ENCODE results near the gene ZNF253. TPM values are rescaled to one million over a fixed set of nuclear protein-coding genes. Genes with fewer than 3 reads are reported as not detected.

Gene ZNF253
- total and polyA plus RNA-seq, 2 experiments from 2014 or later: 31.4 to 44.7 TPM

DNA sequence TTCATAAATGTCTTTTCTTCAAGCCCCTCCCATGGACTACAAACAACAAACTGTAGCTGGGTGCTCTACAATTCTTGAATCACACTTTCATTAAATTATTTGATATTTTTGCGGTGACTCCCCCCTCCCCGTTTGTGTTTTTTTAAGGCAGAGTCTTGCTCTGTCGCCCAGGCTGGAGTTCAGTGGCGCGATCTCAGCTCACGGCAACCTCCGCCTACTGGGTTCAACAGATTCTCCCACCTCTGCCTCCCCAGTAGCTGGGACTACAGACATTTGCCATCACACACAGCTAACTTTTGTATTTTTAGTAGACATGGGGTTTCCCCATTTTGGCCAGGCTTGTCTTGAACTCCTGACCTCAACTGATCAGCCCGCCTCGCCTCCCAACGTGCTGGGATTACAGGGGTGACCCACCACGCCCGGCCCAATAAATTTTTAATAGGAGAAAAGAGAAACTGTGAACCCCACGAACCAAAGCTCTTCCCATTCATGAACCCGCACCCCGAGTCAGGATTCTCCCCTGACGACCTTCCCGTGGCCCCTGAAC is 44.8 kb upstream of the ZNF253 start:
- ATAC-seq: no peak
- peak overlapping the region; percentile 98 for H3K4me2 ChIP-seq
- Mint-ChIP-seq H3K4me3 (peak overlapping the region; percentile 100), H3K27ac (peak overlapping the region; percentile 99), H3K9me3 (peaks cover 25% of the 10 kb centered on the region), H3K36me3 (ENCODE audit: low read depth) (peaks cover 4% of the 10 kb centered on the region; the same call in 1 of the 3 replicates), H3K4me1 (peaks cover 2% of the 10 kb centered on the region; the same call in 1 of the 3 replicates), H3K27me3 (ENCODE audit: insufficient read depth, low read depth, poor library complexity) (peaks cover 7% of the 10 kb centered on the region)
- 0 out of 2 replicates have a peak, but pooled peaks cover 8% of the 10 kb centered on the region for H3K9me2 ChIP-seq (ENCODE audit: insufficient read depth)
- no peaks in the 10 kb centered on the region for H3K27me3 ChIP-seq (ENCODE audit: insufficient read depth)
- no peak for DNase-seq (ENCODE audit: low spot score)
- H3K4me1 ChIP-seq (ENCODE audit: insufficient read depth): no peaks in the 10 kb centered on the region
- TF ChIP-seq CREB1 (CRISPR knock-in tag; IDR thresholded peaks at IDR 0.05; ENCODE audit: low read depth): no peak
- TF ChIP-seq JUNB (IDR thresholded peaks at IDR 0.05; ENCODE audit: unreplicated experiment): no peak
- no peak for TF ChIP-seq NANOG (IDR thresholded peaks at IDR 0.05; ENCODE audit: borderline replicate concordance)
- no peak for TF ChIP-seq STAT1 (IDR thresholded peaks at IDR 0.05; ENCODE audit: unreplicated experiment)
- TF ChIP-seq, protein P1, sequence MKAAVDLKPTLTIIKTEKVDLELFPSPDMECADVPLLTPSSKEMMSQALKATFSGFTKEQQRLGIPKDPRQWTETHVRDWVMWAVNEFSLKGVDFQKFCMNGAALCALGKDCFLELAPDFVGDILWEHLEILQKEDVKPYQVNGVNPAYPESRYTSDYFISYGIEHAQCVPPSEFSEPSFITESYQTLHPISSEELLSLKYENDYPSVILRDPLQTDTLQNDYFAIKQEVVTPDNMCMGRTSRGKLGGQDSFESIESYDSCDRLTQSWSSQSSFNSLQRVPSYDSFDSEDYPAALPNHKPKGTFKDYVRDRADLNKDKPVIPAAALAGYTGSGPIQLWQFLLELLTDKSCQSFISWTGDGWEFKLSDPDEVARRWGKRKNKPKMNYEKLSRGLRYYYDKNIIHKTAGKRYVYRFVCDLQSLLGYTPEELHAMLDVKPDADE (IDR thresholded peaks at IDR 0.05): no peak
- TF ChIP-seq, protein P2, sequence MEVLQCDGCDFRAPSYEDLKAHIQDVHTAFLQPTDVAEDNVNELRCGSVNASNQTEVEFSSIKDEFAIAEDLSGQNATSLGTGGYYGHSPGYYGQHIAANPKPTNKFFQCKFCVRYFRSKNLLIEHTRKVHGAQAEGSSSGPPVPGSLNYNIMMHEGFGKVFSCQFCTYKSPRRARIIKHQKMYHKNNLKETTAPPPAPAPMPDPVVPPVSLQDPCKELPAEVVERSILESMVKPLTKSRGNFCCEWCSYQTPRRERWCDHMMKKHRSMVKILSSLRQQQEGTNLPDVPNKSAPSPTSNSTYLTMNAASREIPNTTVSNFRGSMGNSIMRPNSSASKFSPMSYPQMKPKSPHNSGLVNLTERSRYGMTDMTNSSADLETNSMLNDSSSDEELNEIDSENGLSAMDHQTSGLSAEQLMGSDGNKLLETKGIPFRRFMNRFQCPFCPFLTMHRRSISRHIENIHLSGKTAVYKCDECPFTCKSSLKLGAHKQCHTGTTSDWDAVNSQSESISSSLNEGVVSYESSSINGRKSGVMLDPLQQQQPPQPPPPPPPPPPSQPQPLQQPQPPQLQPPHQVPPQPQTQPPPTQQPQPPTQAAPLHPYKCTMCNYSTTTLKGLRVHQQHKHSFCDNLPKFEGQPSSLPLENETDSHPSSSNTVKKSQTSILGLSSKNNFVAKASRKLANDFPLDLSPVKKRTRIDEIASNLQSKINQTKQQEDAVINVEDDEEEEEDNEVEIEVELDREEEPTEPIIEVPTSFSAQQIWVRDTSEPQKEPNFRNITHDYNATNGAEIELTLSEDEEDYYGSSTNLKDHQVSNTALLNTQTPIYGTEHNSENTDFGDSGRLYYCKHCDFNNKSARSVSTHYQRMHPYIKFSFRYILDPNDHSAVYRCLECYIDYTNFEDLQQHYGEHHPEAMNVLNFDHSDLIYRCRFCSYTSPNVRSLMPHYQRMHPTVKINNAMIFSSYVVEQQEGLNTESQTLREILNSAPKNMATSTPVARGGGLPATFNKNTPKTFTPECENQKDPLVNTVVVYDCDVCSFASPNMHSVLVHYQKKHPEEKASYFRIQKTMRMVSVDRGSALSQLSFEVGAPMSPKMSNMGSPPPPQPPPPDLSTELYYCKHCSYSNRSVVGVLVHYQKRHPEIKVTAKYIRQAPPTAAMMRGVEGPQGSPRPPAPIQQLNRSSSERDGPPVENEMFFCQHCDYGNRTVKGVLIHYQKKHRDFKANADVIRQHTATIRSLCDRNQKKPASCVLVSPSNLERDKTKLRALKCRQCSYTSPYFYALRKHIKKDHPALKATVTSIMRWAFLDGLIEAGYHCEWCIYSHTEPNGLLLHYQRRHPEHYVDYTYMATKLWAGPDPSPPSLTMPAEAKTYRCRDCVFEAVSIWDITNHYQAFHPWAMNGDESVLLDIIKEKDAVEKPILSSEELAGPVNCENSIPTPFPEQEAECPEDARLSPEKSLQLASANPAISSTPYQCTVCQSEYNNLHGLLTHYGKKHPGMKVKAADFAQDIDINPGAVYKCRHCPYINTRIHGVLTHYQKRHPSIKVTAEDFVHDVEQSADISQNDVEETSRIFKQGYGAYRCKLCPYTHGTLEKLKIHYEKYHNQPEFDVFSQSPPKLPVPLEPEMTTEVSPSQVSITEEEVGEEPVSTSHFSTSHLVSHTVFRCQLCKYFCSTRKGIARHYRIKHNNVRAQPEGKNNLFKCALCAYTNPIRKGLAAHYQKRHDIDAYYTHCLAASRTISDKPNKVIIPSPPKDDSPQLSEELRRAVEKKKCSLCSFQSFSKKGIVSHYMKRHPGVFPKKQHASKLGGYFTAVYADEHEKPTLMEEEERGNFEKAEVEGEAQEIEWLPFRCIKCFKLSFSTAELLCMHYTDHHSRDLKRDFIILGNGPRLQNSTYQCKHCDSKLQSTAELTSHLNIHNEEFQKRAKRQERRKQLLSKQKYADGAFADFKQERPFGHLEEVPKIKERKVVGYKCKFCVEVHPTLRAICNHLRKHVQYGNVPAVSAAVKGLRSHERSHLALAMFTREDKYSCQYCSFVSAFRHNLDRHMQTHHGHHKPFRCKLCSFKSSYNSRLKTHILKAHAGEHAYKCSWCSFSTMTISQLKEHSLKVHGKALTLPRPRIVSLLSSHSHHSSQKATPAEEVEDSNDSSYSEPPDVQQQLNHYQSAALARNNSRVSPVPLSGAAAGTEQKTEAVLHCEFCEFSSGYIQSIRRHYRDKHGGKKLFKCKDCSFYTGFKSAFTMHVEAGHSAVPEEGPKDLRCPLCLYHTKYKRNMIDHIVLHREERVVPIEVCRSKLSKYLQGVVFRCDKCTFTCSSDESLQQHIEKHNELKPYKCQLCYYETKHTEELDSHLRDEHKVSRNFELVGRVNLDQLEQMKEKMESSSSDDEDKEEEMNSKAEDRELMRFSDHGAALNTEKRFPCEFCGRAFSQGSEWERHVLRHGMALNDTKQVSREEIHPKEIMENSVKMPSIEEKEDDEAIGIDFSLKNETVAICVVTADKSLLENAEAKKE (CRISPR knock-in tag; IDR thresholded peaks at IDR 0.05): no peak
- 0 out of 2 replicates have a peak, but pooled peaks cover 3% of the 10 kb centered on the region for H4K20me1 ChIP-seq (replicated peaks; ENCODE audit: insufficient read depth)
- peak overlapping the region; percentile 94; the same call in 1 of the 2 replicates for H3K27ac ChIP-seq (ENCODE audit: low read depth)
- H3K36me3 ChIP-seq (ENCODE audit: insufficient read depth): no peaks in the 10 kb centered on the region
- H3K79me2 ChIP-seq (replicated peaks; ENCODE audit: insufficient read depth): peaks cover 52% of the 10 kb centered on the region
- H3K4me3 ChIP-seq: peak overlapping the region; percentile 98
- H2AFZ ChIP-seq: peak overlapping the region; percentile 94
- no peaks in the 10 kb centered on the region; the same call in 1 of the 2 replicates for H3F3A ChIP-seq (replicated peaks; ENCODE audit: low read depth)
